Measurements from ENCODE around the gene LMX1A. TPM values are rescaled to one million over a fixed set of nuclear protein-coding genes. Genes with fewer than 3 reads are reported as not detected.

Gene LMX1A
- polyA plus RNA-seq, 2 of the 4 experiments (the other 2 are of a cell fraction) = not detected

GRCh38 chr1:165354739-165355138 lies 1.8 kb downstream of the LMX1A start (continued):
- TF ChIP-seq, protein P1, sequence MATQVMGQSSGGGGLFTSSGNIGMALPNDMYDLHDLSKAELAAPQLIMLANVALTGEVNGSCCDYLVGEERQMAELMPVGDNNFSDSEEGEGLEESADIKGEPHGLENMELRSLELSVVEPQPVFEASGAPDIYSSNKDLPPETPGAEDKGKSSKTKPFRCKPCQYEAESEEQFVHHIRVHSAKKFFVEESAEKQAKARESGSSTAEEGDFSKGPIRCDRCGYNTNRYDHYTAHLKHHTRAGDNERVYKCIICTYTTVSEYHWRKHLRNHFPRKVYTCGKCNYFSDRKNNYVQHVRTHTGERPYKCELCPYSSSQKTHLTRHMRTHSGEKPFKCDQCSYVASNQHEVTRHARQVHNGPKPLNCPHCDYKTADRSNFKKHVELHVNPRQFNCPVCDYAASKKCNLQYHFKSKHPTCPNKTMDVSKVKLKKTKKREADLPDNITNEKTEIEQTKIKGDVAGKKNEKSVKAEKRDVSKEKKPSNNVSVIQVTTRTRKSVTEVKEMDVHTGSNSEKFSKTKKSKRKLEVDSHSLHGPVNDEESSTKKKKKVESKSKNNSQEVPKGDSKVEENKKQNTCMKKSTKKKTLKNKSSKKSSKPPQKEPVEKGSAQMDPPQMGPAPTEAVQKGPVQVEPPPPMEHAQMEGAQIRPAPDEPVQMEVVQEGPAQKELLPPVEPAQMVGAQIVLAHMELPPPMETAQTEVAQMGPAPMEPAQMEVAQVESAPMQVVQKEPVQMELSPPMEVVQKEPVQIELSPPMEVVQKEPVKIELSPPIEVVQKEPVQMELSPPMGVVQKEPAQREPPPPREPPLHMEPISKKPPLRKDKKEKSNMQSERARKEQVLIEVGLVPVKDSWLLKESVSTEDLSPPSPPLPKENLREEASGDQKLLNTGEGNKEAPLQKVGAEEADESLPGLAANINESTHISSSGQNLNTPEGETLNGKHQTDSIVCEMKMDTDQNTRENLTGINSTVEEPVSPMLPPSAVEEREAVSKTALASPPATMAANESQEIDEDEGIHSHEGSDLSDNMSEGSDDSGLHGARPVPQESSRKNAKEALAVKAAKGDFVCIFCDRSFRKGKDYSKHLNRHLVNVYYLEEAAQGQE (IDR thresholded peaks at IDR 0.05) = no peak

- peaks cover 3% of the 10 kb centered on the region; the same call in 1 of the 3 replicates for H3K4me1 ChIP-seq
- no peak overlapping the region for H3K27ac ChIP-seq
- POLR2A ChIA-PET = no interaction called here
- CTCF ChIA-PET = interaction anchor here (0.6 to 2.0 kb wide), 2 partner anchors 13 to 15 kb away, joined by 3 to 6 read pairs; no protein-coding TSS in a partner anchor
- H3K9me3 ChIP-seq = no peaks in the 10 kb centered on the region
- DNase-seq (ENCODE audit: low read depth in 1 of 2, low spot score in 1 of 2) = no peak
- H3K4me3 ChIP-seq = no peak overlapping the region
- H3K4me2 ChIP-seq = no peak overlapping the region
- FAIRE-seq = no peak
- no peak for ATAC-seq
- TF ChIP-seq MAZ (IDR thresholded peaks at IDR 0.05; ENCODE audit: borderline replicate concordance, low read depth, low read length) (no peak), HOXB5 (CRISPR knock-in tag; IDR thresholded peaks at IDR 0.05) (no peak), KDM5A (IDR thresholded peaks at IDR 0.05) (no peak)
- 51% methylated on average over 52 of the region's 52 CpGs for WGBS (ENCODE audit: missing lambda C conversion rate)
These were observed 2.5 kb downstream of the LMX1A start for GRCh38 chr1:165353731-165354671.

- FAIRE-seq (no peak), DNase-seq (ENCODE audit: low read depth in 1 of 2, low spot score in 1 of 2) (no peak), ATAC-seq (peak in 1 of 2 experiments; percentile 16; a peak in 1 of 6 replicates)
- CTCF ChIA-PET = interaction anchor here (5.6 kb wide), 1 partner anchor 16 kb away, joined by 39 read pairs; no protein-coding TSS in a partner anchor
- POLR2A ChIA-PET = no interaction called here
- TF ChIP-seq EHMT2 (IDR thresholded peaks at IDR 0.05; ENCODE audit: low read depth) = no peak
- H3K4me2 ChIP-seq = no peak overlapping the region
- H3K27ac ChIP-seq = no peak overlapping the region
- no peak overlapping the region for H3K4me3 ChIP-seq
- H3K9me3 ChIP-seq = no peaks in the 10 kb centered on the region
- H3K4me1 ChIP-seq = peaks cover 3% of the 10 kb centered on the region; the same call in 1 of the 3 replicates
- WGBS (ENCODE audit: missing lambda C conversion rate) = 52% methylated on average over 59 of the region's 59 CpGs
These were observed 3.8 kb downstream of the LMX1A start for GRCh38 chr1:165352442-165353293.

DNA sequence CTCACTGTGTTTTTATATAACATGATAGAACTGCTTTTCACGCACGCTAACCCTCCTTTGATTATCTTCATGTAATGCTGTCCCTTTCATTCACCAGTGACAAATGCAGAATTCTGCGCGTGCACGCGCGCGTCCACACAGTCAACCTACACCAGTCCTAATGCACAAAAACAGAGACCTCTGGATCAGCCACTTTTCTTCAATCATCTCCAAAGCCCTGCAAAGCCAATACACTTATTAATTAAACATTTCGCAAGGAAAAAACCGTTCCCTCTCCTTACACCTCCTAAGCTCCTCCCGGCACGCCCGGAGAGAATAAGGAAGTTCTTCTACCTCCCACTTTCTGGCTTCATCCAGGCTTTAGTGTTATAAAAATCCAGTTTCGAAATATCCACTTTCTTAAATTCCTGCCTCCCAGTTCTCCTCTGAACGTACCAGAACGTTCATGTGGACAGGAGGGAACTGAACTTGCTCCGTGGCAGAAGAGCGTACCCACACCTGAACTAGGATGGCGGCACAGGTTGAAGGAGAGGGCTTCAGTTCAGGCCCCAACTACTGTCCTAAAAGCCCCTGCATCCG lies 4.6 kb downstream of the LMX1A start:
- ChIA-PET CTCF (interaction anchor here (5.6 kb wide), 1 partner anchor 16 kb away, joined by 39 read pairs; no protein-coding TSS in a partner anchor), POLR2A (no interaction called here)
- Histone ChIP-seq H3K27ac (no peak overlapping the region), H3K4me1 (peaks cover 3% of the 10 kb centered on the region; the same call in 1 of the 3 replicates), H3K4me3 (no peak overlapping the region), H3K9me3 (no peaks in the 10 kb centered on the region), H3K4me2 (no peak overlapping the region)
- 24% methylated on average over 20 of the region's 20 CpGs for WGBS (ENCODE audit: missing lambda C conversion rate)
- DNase-seq (ENCODE audit: low read depth in 1 of 2, low spot score in 1 of 2) (no peak), FAIRE-seq (no peak), ATAC-seq (no peak)
- TF ChIP-seq RCOR1 (IDR thresholded peaks at IDR 0.05; ENCODE audit: low read depth, low read length) (no peak), CTCF (IDR thresholded peaks at IDR 0.05) (no peak), TFCP2L1 (CRISPR knock-in tag; IDR thresholded peaks at IDR 0.05) (no peak), RNF2 (IDR thresholded peaks at IDR 0.05; ENCODE audit: borderline replicate concordance, low read depth) (no peak), HES2 (IDR thresholded peaks at IDR 0.05) (no peak), PBX3 (IDR thresholded peaks at IDR 0.05) (no peak), FOSL2 (IDR thresholded peaks at IDR 0.05) (no peak), FOSL2 (CRISPR knock-in tag; IDR thresholded peaks at IDR 0.05) (no peak), NR3C1 (IDR thresholded peaks at IDR 0.05) (no peak), NFE2L2 (conservative IDR thresholded peaks at IDR 0.05; ENCODE audit: low read length) (no peak)
- TF ChIP-seq, protein P2, sequence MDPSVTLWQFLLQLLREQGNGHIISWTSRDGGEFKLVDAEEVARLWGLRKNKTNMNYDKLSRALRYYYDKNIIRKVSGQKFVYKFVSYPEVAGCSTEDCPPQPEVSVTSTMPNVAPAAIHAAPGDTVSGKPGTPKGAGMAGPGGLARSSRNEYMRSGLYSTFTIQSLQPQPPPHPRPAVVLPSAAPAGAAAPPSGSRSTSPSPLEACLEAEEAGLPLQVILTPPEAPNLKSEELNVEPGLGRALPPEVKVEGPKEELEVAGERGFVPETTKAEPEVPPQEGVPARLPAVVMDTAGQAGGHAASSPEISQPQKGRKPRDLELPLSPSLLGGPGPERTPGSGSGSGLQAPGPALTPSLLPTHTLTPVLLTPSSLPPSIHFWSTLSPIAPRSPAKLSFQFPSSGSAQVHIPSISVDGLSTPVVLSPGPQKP (IDR thresholded peaks at IDR 0.05; ENCODE audit: low read depth, low read length) = no peak
- TF ChIP-seq, protein P3, sequence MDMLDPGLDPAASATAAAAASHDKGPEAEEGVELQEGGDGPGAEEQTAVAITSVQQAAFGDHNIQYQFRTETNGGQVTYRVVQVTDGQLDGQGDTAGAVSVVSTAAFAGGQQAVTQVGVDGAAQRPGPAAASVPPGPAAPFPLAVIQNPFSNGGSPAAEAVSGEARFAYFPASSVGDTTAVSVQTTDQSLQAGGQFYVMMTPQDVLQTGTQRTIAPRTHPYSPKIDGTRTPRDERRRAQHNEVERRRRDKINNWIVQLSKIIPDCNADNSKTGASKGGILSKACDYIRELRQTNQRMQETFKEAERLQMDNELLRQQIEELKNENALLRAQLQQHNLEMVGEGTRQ (IDR thresholded peaks at IDR 0.05) = no peak

Data from A549 (cell line).